SK-N-SH (cell line): ENCODE results near the gene PLEKHG3.

Experiments used
- ELF1 ChIP-seq: IDR thresholded peaks from 2 replicates; pipeline ENCODE4 v1.4.0; 2012
- EP300 ChIP-seq, 2 experiments: IDR thresholded peaks; 2 replicates each; pipeline versions ENCODE4 v1.4.0 to v1.6.1; 2012; ENCODE audit warnings: borderline replicate concordance in 1 of 2, low read depth in 1 of 2, low read length in 1 of 2
- FOXM1 ChIP-seq: IDR thresholded peaks from 2 replicates; pipeline ENCODE4 v1.4.0; 2012; ENCODE audit warnings: low read depth, mild to moderate bottlenecking
- GABPA ChIP-seq: IDR thresholded peaks from 2 replicates; pipeline ENCODE4 v1.4.0; 2012; ENCODE audit warnings: low read depth, mild to moderate bottlenecking
- MXI1 ChIP-seq: IDR thresholded peaks from 2 replicates; pipeline ENCODE4 v1.6.1; 2012; ENCODE audit warnings: mild to moderate bottlenecking, low read depth, low read length, improper control_type of control experiment
- POLR2AphosphoS5 ChIP-seq: IDR thresholded peaks from 2 replicates; pipeline ENCODE4 v1.6.1; 2012; ENCODE audit warnings: low read depth, low read length
- TCF12 ChIP-seq: IDR thresholded peaks from 2 replicates; pipeline ENCODE4 v1.4.0; 2012
- TF ChIP-seq, protein P1 (sequence below): IDR thresholded peaks from 2 replicates; pipeline ENCODE4 v1.4.0; 2012; ENCODE audit warnings: low read depth, borderline replicate concordance
- TF ChIP-seq, protein P2 (sequence below): IDR thresholded peaks from 2 replicates; pipeline ENCODE4 v1.6.1; 2012; ENCODE audit warnings: mild to moderate bottlenecking, low read depth, low read length, moderate library complexity
- TF ChIP-seq, protein P3 (sequence below): fragments of 200-600 bp; sonication (generic); IDR thresholded peaks from 2 replicates; pipeline ENCODE4 v1.6.1; 2017; ENCODE audit warnings: antibody characterized with exemption, mild to moderate bottlenecking, moderate library complexity
- TF ChIP-seq, protein P4 (sequence below): IDR thresholded peaks from 2 replicates; pipeline ENCODE4 v1.4.0; 2012; ENCODE audit warnings: low read depth

DNA sequence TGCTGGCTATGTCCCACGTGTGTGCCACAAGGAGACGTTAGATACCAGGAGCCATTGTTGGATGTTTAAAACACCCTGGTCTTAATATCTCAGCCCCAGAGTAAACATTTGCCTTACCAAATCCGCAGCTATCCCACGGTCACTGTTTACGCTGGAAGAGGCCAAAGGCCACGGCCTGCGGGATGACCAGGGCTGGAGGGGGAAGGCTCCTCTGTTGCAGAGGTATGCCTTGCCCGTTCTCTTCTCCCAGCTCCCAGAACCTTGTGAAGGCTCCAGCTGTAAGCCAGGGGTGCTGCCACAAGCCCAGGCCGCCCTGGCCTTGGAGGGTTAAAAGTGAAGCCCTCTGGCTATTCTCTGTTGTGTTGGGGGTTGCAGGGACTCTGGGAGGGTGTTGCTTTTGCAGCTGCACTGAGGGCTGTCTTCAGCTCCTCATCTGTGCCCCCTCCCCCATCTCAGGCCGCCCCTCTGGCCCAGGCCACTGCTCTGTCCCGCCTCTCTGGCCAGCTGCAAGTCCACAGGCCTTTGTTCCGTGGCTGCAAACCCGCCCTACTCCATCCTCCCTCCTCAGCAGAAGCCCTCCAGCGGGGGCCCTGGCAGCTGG is 2.5 kb downstream of the PLEKHG3 start:
- no peak for TF ChIP-seq ELF1
- TF ChIP-seq, protein P1, sequence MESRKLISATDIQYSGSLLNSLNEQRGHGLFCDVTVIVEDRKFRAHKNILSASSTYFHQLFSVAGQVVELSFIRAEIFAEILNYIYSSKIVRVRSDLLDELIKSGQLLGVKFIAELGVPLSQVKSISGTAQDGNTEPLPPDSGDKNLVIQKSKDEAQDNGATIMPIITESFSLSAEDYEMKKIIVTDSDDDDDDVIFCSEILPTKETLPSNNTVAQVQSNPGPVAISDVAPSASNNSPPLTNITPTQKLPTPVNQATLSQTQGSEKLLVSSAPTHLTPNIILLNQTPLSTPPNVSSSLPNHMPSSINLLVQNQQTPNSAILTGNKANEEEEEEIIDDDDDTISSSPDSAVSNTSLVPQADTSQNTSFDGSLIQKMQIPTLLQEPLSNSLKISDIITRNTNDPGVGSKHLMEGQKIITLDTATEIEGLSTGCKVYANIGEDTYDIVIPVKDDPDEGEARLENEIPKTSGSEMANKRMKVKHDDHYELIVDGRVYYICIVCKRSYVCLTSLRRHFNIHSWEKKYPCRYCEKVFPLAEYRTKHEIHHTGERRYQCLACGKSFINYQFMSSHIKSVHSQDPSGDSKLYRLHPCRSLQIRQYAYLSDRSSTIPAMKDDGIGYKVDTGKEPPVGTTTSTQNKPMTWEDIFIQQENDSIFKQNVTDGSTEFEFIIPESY = no peak
- TF ChIP-seq POLR2AphosphoS5 = no peak
- TF ChIP-seq, protein P2, sequence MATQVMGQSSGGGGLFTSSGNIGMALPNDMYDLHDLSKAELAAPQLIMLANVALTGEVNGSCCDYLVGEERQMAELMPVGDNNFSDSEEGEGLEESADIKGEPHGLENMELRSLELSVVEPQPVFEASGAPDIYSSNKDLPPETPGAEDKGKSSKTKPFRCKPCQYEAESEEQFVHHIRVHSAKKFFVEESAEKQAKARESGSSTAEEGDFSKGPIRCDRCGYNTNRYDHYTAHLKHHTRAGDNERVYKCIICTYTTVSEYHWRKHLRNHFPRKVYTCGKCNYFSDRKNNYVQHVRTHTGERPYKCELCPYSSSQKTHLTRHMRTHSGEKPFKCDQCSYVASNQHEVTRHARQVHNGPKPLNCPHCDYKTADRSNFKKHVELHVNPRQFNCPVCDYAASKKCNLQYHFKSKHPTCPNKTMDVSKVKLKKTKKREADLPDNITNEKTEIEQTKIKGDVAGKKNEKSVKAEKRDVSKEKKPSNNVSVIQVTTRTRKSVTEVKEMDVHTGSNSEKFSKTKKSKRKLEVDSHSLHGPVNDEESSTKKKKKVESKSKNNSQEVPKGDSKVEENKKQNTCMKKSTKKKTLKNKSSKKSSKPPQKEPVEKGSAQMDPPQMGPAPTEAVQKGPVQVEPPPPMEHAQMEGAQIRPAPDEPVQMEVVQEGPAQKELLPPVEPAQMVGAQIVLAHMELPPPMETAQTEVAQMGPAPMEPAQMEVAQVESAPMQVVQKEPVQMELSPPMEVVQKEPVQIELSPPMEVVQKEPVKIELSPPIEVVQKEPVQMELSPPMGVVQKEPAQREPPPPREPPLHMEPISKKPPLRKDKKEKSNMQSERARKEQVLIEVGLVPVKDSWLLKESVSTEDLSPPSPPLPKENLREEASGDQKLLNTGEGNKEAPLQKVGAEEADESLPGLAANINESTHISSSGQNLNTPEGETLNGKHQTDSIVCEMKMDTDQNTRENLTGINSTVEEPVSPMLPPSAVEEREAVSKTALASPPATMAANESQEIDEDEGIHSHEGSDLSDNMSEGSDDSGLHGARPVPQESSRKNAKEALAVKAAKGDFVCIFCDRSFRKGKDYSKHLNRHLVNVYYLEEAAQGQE = no peak
- TF ChIP-seq, protein P3, sequence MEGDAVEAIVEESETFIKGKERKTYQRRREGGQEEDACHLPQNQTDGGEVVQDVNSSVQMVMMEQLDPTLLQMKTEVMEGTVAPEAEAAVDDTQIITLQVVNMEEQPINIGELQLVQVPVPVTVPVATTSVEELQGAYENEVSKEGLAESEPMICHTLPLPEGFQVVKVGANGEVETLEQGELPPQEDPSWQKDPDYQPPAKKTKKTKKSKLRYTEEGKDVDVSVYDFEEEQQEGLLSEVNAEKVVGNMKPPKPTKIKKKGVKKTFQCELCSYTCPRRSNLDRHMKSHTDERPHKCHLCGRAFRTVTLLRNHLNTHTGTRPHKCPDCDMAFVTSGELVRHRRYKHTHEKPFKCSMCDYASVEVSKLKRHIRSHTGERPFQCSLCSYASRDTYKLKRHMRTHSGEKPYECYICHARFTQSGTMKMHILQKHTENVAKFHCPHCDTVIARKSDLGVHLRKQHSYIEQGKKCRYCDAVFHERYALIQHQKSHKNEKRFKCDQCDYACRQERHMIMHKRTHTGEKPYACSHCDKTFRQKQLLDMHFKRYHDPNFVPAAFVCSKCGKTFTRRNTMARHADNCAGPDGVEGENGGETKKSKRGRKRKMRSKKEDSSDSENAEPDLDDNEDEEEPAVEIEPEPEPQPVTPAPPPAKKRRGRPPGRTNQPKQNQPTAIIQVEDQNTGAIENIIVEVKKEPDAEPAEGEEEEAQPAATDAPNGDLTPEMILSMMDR = no peak
- TF ChIP-seq TCF12 = no peak
- TF ChIP-seq FOXM1 = no peak
- no peak for TF ChIP-seq EP300 (IDR thresholded peaks at IDR 0.05; ENCODE audit: borderline replicate concordance in 1 of 2, low read depth in 1 of 2, low read length in 1 of 2)
- no peak for TF ChIP-seq GABPA
- TF ChIP-seq, protein P4, sequence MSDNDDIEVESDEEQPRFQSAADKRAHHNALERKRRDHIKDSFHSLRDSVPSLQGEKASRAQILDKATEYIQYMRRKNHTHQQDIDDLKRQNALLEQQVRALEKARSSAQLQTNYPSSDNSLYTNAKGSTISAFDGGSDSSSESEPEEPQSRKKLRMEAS = no peak
- TF ChIP-seq MXI1 = no peak
